T47D (cell line): ENCODE results near the gene MEGF11.
"Not testable (repeated sequence)": the region's sequence is repeated elsewhere in the genome, so short reads cannot be mapped to it uniquely, and the experiment has no call there.

ENCODE experiments used
- DNase-seq, 2 experiments: peaks; one replicate each; pipeline versions ENCODE4 v3.0.0 to v3.0.0-alpha.2; 2011 to 2012; ENCODE audit warnings: low read depth in 1 of 2, low spot score in 1 of 2
- JUND ChIP-seq: IDR thresholded peaks from 2 replicates; pipeline ENCODE4 v1.6.1; 2012; ENCODE audit warnings: low read depth
- in situ Hi-C: cut with HindIII; loops from 2 replicates; pipeline ENCODE4 v1.10.0; 2016; ENCODE audit warnings: low sequenced_read_pairs, low pct_unique_long_range_greater_than_20kb

Gene MEGF11

GRCh38 chr15:66261056-66261455 is 7.5 kb upstream of the MEGF11 start:
- in situ Hi-C loops, result no loop called here

GRCh38 chr15:66256692-66257091 is 3.1 kb upstream of the MEGF11 start:
- in situ Hi-C loops, result no loop called here
- TF ChIP-seq JUND, result no peak

More at GRCh38 chr15:66261056-66261455, 7.5 kb upstream of the MEGF11 start:
- no peak for TF ChIP-seq JUND
- no peak for DNase-seq

GRCh38 chr15:66254951-66255676 is 1.6 kb upstream of the MEGF11 start:
- no peak for TF ChIP-seq JUND
- in situ Hi-C loops, result no loop called here
- no peak for DNase-seq

More at GRCh38 chr15:66256692-66257091, 3.1 kb upstream of the MEGF11 start:
- DNase-seq, result no peak

- in situ Hi-C loops, result no loop called here
- TF ChIP-seq JUND, result no peak
- DNase-seq, result no peak
Observed at GRCh38 chr15:66254089-66254950, 770 bp upstream of the MEGF11 start.

GRCh38 chr15:66252685-66253417 is 699 bp downstream of the MEGF11 start:
- in situ Hi-C loops, result no loop called here
- DNase-seq, result peak in 1 of 2 experiments; percentile 31

GRCh38 chr15:66251790-66252684 is 1.5 kb downstream of the MEGF11 start:
- peak; percentile 54 to 89 for DNase-seq

More at GRCh38 chr15:66252685-66253417, 699 bp downstream of the MEGF11 start:
- no peak for TF ChIP-seq JUND

GRCh38 chr15:66251065-66251789 is 2.3 kb downstream of the MEGF11 start:
- TF ChIP-seq JUND, result no peak
- no peak for DNase-seq
- in situ Hi-C loops, result no loop called here

More at GRCh38 chr15:66251790-66252684, 1.5 kb downstream of the MEGF11 start:
- in situ Hi-C loops, result no loop called here
- TF ChIP-seq JUND, result no peak

- TF ChIP-seq JUND, result no peak
- in situ Hi-C loops, result no loop called here
- DNase-seq, result no peak
Observed at GRCh38 chr15:66249605-66250174, 3.9 kb downstream of the MEGF11 start.

GRCh38 chr15:66246937-66247336 is 6.6 kb downstream of the MEGF11 start:
- in situ Hi-C loops, result no loop called here
- DNase-seq, result no peak
- TF ChIP-seq JUND, result no peak

GRCh38 chr15:66245832-66246231 is 7.7 kb downstream of the MEGF11 start:
- DNase-seq, in situ Hi-C loops: not testable (repeated sequence)

- DNase-seq, result no peak
- in situ Hi-C loops, result no loop called here
- no peak for TF ChIP-seq JUND
Observed at GRCh38 chr15:66241908-66242285, 11.7 kb downstream of the MEGF11 start.
